Measurements from ENCODE around the gene WAC. TPM values are rescaled to one million over a fixed set of nuclear protein-coding genes. Genes with fewer than 3 reads are reported as not detected.

The WAC gene
- total and polyA plus RNA-seq, 4 donors, result 27.0 to 227 (median 60.2) TPM

GRCh38 chr10:28492116-28492920 lies 40.6 kb upstream of the WAC start:
- 34 to 63% methylated on average over 12 of the region's 12 CpGs for WGBS, 2 donors
- Histone ChIP-seq H3K36me3 (ENCODE audit: control insufficient read depth in 4 of 4, insufficient read depth in 4 of 4, low read length in 4 of 4) (no peaks in the 10 kb centered on the region), H3K4me1 (ENCODE audit: control insufficient read depth in 5 of 5, insufficient read depth in 5 of 5, low read length in 5 of 5) (peaks cover 0 to 8% (median 0%) of the 10 kb centered on the region in 5 donors), H3K9ac (ENCODE audit: insufficient read depth in 1 of 2, low read length in 2 of 2) (no peak overlapping the region), H3K27ac (ENCODE audit: low read depth in 1 of 2, low read length in 1 of 2) (peak overlapping the region in 1 of 2 donors; percentile 31), H3K9me3 (ENCODE audit: control insufficient read depth in 4 of 4, insufficient read depth in 3 of 4, low read length in 3 of 4) (no peaks in the 10 kb centered on the region), H3K4me3 (no peak overlapping the region), H3K27me3 (ENCODE audit: control insufficient read depth in 3 of 3, insufficient read depth in 3 of 3, low read length in 2 of 3) (no peaks in the 10 kb centered on the region)
- DNase-seq (peak in 2 of 3 donors; percentile 27 to 32), ATAC-seq (ENCODE audit: insufficient read depth, low FRiP score) (no peak)
- no peak for TF ChIP-seq CTCF (IDR thresholded peaks at IDR 0.05; ENCODE audit: control extremely low read depth, extremely low read depth)

GRCh38 chr10:28494420-28494819 lies 38.5 kb upstream of the WAC start:
- TF ChIP-seq CTCF (IDR thresholded peaks at IDR 0.05; ENCODE audit: control extremely low read depth, extremely low read depth), result no peak
- no peak overlapping the region for H3K4me3 ChIP-seq
- no peaks in the 10 kb centered on the region for H3K9me3 ChIP-seq (ENCODE audit: control insufficient read depth in 4 of 4, insufficient read depth in 3 of 4, low read length in 3 of 4)
- no peak overlapping the region for H3K9ac ChIP-seq (ENCODE audit: insufficient read depth in 1 of 2, low read length in 2 of 2)
- no peaks in the 10 kb centered on the region for H3K36me3 ChIP-seq (ENCODE audit: control insufficient read depth in 4 of 4, insufficient read depth in 4 of 4, low read length in 4 of 4)
- H3K4me1 ChIP-seq (ENCODE audit: control insufficient read depth in 5 of 5, insufficient read depth in 5 of 5, low read length in 5 of 5), result peaks cover 0 to 8% (median 0%) of the 10 kb centered on the region in 5 donors
- no peak for DNase-seq
- ATAC-seq (ENCODE audit: insufficient read depth, low FRiP score), result no peak
- no peaks in the 10 kb centered on the region for H3K27me3 ChIP-seq (ENCODE audit: control insufficient read depth in 3 of 3, insufficient read depth in 3 of 3, low read length in 2 of 3)
- 91 to 94% methylated on average over 2 of the region's 2 CpGs for WGBS, 2 donors
- no peak overlapping the region for H3K27ac ChIP-seq (ENCODE audit: low read depth in 1 of 2, low read length in 1 of 2)

- no peak for ATAC-seq (ENCODE audit: insufficient read depth, low FRiP score)
- Histone ChIP-seq H3K27me3 (ENCODE audit: control insufficient read depth in 3 of 3, insufficient read depth in 3 of 3, low read length in 2 of 3) (no peaks in the 10 kb centered on the region), H3K36me3 (ENCODE audit: control insufficient read depth in 4 of 4, insufficient read depth in 4 of 4, low read length in 4 of 4) (no peaks in the 10 kb centered on the region), H3K4me1 (ENCODE audit: control insufficient read depth in 5 of 5, insufficient read depth in 5 of 5, low read length in 5 of 5) (peaks cover 0 to 8% (median 0%) of the 10 kb centered on the region in 5 donors), H3K4me3 (no peak overlapping the region), H3K9ac (ENCODE audit: insufficient read depth in 1 of 2, low read length in 2 of 2) (no peak overlapping the region), H3K27ac (ENCODE audit: low read depth in 1 of 2, low read length in 1 of 2) (no peak overlapping the region), H3K9me3 (ENCODE audit: control insufficient read depth in 4 of 4, insufficient read depth in 3 of 4, low read length in 3 of 4) (no peaks in the 10 kb centered on the region)
- no peak for DNase-seq
- TF ChIP-seq CTCF (IDR thresholded peaks at IDR 0.05; ENCODE audit: control extremely low read depth, extremely low read depth), result no peak
- WGBS, 2 donors, result 42 to 66% methylated on average over 3 of the region's 3 CpGs
These were observed 37.8 kb upstream of the WAC start for GRCh38 chr10:28495084-28495483.
